NCI-H748 (cell line): ENCODE results near the gene CA10.

Experiments used
- DNase-seq: peaks from one replicate; lab custom pipeline; 2025; ENCODE audit not compliant: unreplicated experiment; lab: John Stamatoyannopoulos, UW

The CA10 gene

GRCh38 chr17:51657224-51657623 lies 501.3 kb downstream of the CA10 start:
- DNase-seq: no peak

DNA sequence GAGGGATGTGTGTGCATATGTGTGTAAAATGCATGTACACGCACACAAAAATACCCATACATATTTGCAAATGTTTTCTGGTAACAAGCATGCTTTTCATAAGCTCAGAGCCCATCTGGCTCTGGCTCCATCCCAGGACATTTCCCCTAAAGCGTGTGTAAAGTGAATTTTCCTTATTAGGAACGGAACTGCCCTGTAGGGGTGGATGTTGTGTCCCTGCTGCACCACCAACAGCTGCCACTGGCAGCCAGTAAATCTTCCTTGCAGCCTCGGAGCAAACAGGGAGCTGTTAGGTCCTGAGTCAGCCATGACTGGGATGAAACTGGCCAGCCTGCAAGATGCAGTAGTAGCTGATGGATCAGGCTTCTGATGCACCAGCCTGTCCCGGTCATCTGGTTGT lies 504.6 kb downstream of the CA10 start:
- DNase-seq: no peak

DNA sequence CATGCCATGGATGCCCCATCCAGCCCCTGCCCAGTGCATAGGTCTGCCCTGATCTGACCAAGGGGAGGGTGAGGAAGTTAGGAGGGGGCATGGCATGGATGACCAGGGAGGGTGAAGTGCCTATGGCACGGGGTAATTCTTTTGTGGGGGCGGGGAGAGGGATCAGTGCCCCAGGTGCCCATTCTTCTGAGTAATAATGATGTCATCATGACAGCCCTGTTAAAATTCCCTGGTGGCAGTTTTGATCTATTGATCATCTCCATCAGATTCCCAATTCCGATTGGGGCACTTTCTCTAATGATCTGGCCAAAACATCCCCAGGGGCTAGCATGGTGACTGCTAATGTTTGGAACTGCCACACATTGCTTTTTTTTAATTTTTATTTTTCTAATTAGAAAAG lies 506.0 kb downstream of the CA10 start:
- DNase-seq: no peak

GRCh38 chr17:51651513-51652298 lies 506.8 kb downstream of the CA10 start:
- no peak for DNase-seq

DNA sequence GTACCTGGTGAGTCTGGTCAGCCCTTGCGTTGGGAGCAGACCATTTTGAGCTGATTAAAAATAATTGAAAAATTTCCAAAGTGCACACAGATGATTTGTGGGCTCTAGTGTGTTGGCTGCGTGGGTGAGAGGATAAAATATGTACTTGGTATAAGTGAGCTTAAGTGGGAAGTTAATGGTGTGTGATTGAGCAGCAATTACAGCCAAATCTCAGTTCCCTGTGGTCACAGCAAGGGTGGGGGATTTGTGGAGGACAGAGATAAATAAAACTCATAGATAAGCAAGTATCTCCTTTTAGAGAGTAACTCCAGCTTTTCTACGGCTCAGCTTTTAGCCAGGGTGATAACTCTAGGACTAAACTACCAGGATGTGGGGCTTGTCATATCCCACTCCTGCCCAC lies 507.7 kb downstream of the CA10 start:
- peak; percentile 81 for DNase-seq

- DNase-seq: no peak
Observed at GRCh38 chr17:51650202-51650601, 508.3 kb downstream of the CA10 start.

GRCh38 chr17:51647826-51648225 lies 510.7 kb downstream of the CA10 start:
- DNase-seq: no peak

- DNase-seq: no peak
Observed at GRCh38 chr17:51647067-51647466, 511.4 kb downstream of the CA10 start.

GRCh38 chr17:51646539-51646938 lies 512.0 kb downstream of the CA10 start:
- no peak for DNase-seq

DNA sequence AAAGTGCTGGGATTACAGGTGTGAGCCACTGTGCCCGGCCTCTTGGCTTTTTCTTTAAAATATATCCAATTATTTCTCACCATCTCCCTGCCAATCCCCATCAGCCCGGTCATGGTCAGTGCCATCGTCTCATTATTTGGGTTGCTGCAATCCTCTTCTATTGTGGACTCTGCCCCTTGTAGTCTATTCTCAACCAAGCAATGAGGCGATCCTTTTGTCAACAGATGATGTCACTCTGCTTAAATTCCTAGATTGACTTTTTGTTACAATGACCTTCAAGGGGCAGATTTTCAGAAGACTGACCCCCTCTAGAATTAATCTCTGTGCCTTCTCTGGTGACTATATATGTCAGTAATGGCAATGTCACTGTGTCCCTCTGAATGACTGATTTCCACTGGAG lies 513.5 kb downstream of the CA10 start:
- DNase-seq: no peak

- no peak for DNase-seq
Observed at GRCh38 chr17:51643702-51644490, 514.6 kb downstream of the CA10 start.

GRCh38 chr17:51642029-51642428 lies 516.5 kb downstream of the CA10 start:
- DNase-seq: no peak

- peak; percentile 62 for DNase-seq
Observed at GRCh38 chr17:51640108-51640622, 518.3 kb downstream of the CA10 start.

- DNase-seq: no peak
Observed at GRCh38 chr17:51638971-51639370, 519.5 kb downstream of the CA10 start.

- DNase-seq: no peak
Observed at GRCh38 chr17:51636291-51636690, 522.2 kb downstream of the CA10 start.

GRCh38 chr17:51630101-51630671 lies 528.3 kb downstream of the CA10 start:
- DNase-seq: peak; percentile 17

- no peak for DNase-seq
Observed at GRCh38 chr17:51629232-51629631, 529.3 kb downstream of the CA10 start.

DNA sequence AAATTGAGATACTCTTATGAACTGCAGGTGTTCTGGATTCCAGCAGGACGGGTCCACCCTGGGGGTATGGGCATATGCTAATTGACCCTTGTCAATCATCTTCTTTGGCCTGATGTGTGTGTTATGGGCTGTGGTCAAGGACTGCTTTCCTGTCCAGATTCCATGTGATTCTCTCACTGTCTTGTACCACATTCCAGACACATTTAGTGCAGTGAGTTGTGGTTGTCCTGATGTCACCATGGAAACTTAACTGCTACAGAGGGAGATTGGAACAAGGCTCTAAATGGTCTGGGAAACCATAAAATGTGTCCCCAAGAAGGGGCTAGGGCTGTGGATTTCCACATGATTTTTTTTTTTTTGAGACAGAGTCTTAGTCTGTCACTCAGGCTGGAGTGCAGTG lies 530.7 kb downstream of the CA10 start:
- no peak for DNase-seq

- DNase-seq: no peak
Observed at GRCh38 chr17:51618476-51618875, 540.0 kb downstream of the CA10 start.

GRCh38 chr17:51617986-51618385 lies 540.5 kb downstream of the CA10 start:
- no peak for DNase-seq

DNA sequence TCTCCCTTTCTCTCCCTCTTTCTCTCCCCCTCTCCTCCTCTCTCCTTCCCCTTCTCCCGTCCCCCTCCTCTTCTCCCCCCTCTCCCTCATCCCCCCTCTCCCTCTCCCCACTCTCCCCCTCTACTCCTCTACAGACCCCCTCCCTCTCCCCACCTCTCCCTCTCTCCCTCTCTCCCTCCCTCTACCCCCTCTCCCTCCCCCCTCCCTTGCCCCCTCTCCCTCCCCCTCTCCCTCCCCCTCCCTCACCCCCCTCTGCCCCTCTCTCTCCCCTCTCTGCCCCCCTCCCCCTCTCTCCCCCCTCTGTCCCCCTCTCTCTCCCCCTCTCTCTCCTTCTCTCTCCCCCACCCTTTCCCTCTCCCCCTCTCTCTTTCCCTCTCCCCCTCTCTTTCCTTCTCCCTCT lies 545.3 kb downstream of the CA10 start:
- DNase-seq: no peak

DNA sequence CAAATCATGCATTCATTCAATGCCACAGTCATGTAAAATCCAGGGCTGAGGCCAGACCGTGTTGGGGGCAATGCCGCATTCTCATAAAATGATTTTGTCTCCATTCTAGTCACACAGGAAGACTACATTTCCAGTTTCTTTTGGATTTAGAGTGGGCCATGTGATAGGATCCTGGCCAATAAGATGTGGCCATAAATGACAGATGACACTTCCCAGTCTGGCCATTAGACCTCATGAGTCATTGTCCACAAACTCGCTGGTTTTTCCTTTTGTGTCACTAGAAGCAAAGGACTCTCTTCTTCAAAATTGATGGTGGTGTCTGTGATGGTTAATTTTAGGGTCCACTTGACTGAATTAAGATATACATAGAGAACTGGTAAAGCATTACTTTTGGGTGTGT lies 545.8 kb downstream of the CA10 start:
- DNase-seq: no peak
